Measurements from ENCODE around the gene PLPP4. TPM values are rescaled to one million over a fixed set of nuclear protein-coding genes. Genes with fewer than 3 reads are reported as not detected.

PLPP4 gene
- total RNA-seq, 2 donors from 2014 or later = not detected

GRCh38 chr10:120517881-120518484 lies 61.0 kb downstream of the PLPP4 start:
- no peaks in the 10 kb centered on the region for H3K4me1 ChIP-seq (ENCODE audit: control insufficient read depth in 1 of 2, low read depth in 2 of 2)
- no peaks in the 10 kb centered on the region for H3K27me3 ChIP-seq (replicated peaks; ENCODE audit: insufficient read depth)
- TF ChIP-seq CTCF (IDR thresholded peaks at IDR 0.05) = no peak
- ATAC-seq (ENCODE audit: insufficient number of reproducible peaks, low FRiP score, low read depth) = no peak
- H3K36me3 ChIP-seq = no peaks in the 10 kb centered on the region
- no peaks in the 10 kb centered on the region for H3K9me3 ChIP-seq
- no peak overlapping the region for H3K4me3 ChIP-seq
- no peak for DNase-seq (ENCODE audit: low spot score)
- no peak overlapping the region for H3K27ac ChIP-seq

GRCh38 chr10:120521880-120522279 lies 64.9 kb downstream of the PLPP4 start:
- ATAC-seq (ENCODE audit: insufficient number of reproducible peaks, low FRiP score, low read depth) (no peak), DNase-seq (ENCODE audit: low spot score) (no peak)
- Histone ChIP-seq H3K27ac (no peak overlapping the region), H3K27me3 (replicated peaks; ENCODE audit: insufficient read depth) (no peaks in the 10 kb centered on the region), H3K4me3 (no peak overlapping the region), H3K36me3 (no peaks in the 10 kb centered on the region), H3K9me3 (no peaks in the 10 kb centered on the region), H3K4me1 (ENCODE audit: control insufficient read depth in 1 of 2, low read depth in 2 of 2) (no peaks in the 10 kb centered on the region)
- no peak for TF ChIP-seq CTCF (IDR thresholded peaks at IDR 0.05)

GRCh38 chr10:120527691-120528090 lies 70.7 kb downstream of the PLPP4 start:
- Histone ChIP-seq H3K27ac (no peak overlapping the region), H3K27me3 (replicated peaks; ENCODE audit: insufficient read depth) (no peaks in the 10 kb centered on the region), H3K4me3 (no peak overlapping the region), H3K4me1 (ENCODE audit: control insufficient read depth in 1 of 2, low read depth in 2 of 2) (no peaks in the 10 kb centered on the region), H3K9me3 (no peaks in the 10 kb centered on the region), H3K36me3 (no peaks in the 10 kb centered on the region)
- ATAC-seq (ENCODE audit: insufficient number of reproducible peaks, low FRiP score, low read depth) (no peak), DNase-seq (ENCODE audit: low spot score) (no peak)
- no peak for TF ChIP-seq CTCF (IDR thresholded peaks at IDR 0.05)

GRCh38 chr10:120530699-120531098 lies 73.7 kb downstream of the PLPP4 start:
- no peaks in the 10 kb centered on the region for H3K4me1 ChIP-seq (ENCODE audit: control insufficient read depth in 1 of 2, low read depth in 2 of 2)

GRCh38 chr10:120538091-120538490 lies 81.1 kb downstream of the PLPP4 start:
- Histone ChIP-seq H3K27me3 (replicated peaks; ENCODE audit: insufficient read depth) (no peaks in the 10 kb centered on the region), H3K27ac (no peak overlapping the region), H3K4me1 (ENCODE audit: control insufficient read depth in 1 of 2, low read depth in 2 of 2) (no peaks in the 10 kb centered on the region), H3K36me3 (no peaks in the 10 kb centered on the region), H3K4me3 (no peak overlapping the region), H3K9me3 (no peaks in the 10 kb centered on the region)
- ATAC-seq (ENCODE audit: insufficient number of reproducible peaks, low FRiP score, low read depth) (no peak), DNase-seq (ENCODE audit: low spot score) (no peak)
- TF ChIP-seq CTCF (IDR thresholded peaks at IDR 0.05) = no peak

More at GRCh38 chr10:120530699-120531098, 73.7 kb downstream of the PLPP4 start:
- TF ChIP-seq CTCF (IDR thresholded peaks at IDR 0.05) = no peak
- H3K9me3 ChIP-seq = no peaks in the 10 kb centered on the region
- DNase-seq (ENCODE audit: low spot score) = no peak
- H3K27ac ChIP-seq = no peak overlapping the region
- no peaks in the 10 kb centered on the region for H3K36me3 ChIP-seq
- H3K4me3 ChIP-seq = no peak overlapping the region
- no peak for ATAC-seq (ENCODE audit: insufficient number of reproducible peaks, low FRiP score, low read depth)
- H3K27me3 ChIP-seq (replicated peaks; ENCODE audit: insufficient read depth) = no peaks in the 10 kb centered on the region
